Testis (tissue), 3 donors: ENCODE data around the gene TFEB. TPM values are rescaled to one million over a fixed set of nuclear protein-coding genes. Genes with fewer than 3 reads are reported as not detected.
"Not testable (repeated sequence)": the region's sequence is repeated elsewhere in the genome, so short reads cannot be mapped to it uniquely, and the experiment has no call there.

Source experiments
- DNase-seq: peaks from one replicate; pipeline ENCODE4 v3.0.0-alpha.2; 2019
- H3K27ac ChIP-seq, 2 donors: fragments of 200-600 bp; sonication (generic); one replicate each; pipeline ENCODE4 v1.5.1; 2019
- H3K27me3 ChIP-seq: fragments of 200-600 bp; sonication (generic); one replicate; pipeline ENCODE4 v1.5.1; 2019
- H3K36me3 ChIP-seq: fragments of 200-600 bp; sonication (generic); one replicate; pipeline ENCODE4 v1.5.1; 2017; ENCODE audit warnings: low read depth; ENCODE audit errors: missing control alignments
- H3K4me1 ChIP-seq: fragments of 200-600 bp; sonication (generic); one replicate; pipeline ENCODE4 v1.5.1; 2019
- H3K4me3 ChIP-seq, 2 donors: fragments of 200-600 bp; sonication (generic); one replicate each; pipeline ENCODE4 v1.5.1; 2017 to 2019
- H3K9me3 ChIP-seq: fragments of 200-600 bp; sonication (generic); one replicate; pipeline ENCODE4 v1.5.1; 2017
- CTCF ChIP-seq, 3 experiments: fragments of 450-650 bp in 2 of 3; fragments of 200-600 bp in 1 of 3; sonication (generic) in 1 of 3; IDR thresholded peaks; one replicate each; pipeline ENCODE4 v1.5.1; 2016 to 2019; ENCODE audit warnings: antibody characterized with exemption in 3 of 3, mild to moderate bottlenecking in 2 of 3, moderate library complexity in 1 of 3
- POLR2A ChIP-seq: fragments of 450-650 bp; IDR thresholded peaks from one replicate; pipeline ENCODE4 v1.6.1; 2017; ENCODE audit warnings: antibody characterized with exemption, mild to moderate bottlenecking, moderate library complexity
- WGBS, 2 donors: methylation state at CpG; one replicate each; pipeline ENCODE4 v1.1.5; 2018; 5-methylcytosine and 5-hydroxymethylcytosine counted together
- intact Hi-C: fragments of 100-400 bp; cut with DNase I; formaldehyde crosslinking; loops from one replicate; pipeline ENCODE4 v1.15.1; 2023; ENCODE audit warnings: low total_unique reads
- polyA plus RNA-seq: library from polyadenylated mRNA; stranded (reverse); fragments of 350-450 nt; fragmentation: Illumina TruSeq; extraction: RNeasy Lipid Tissue Mini Kit (QIAGEN cat#74804); gene quantifications from one replicate; pipeline ENCODE4 v1.2.3, GENCODE V29; 2014; ENCODE audit warnings: low read depth, low replicate concordance; ENCODE audit not compliant: insufficient read depth
- total RNA-seq, 2 donors: library from RNA; depleted of rRNA; stranded (reverse); fragments of >200 nt; gene quantifications; one replicate each; pipeline ENCODE4 v1.2.3, GENCODE V29; 2016

Gene TFEB
- total and polyA plus RNA-seq, 3 donors from 2014 or later = 4.5 to 6.3 (median 5.2) TPM

GRCh38 chr6:41770381-41771057, 35.1 kb upstream of the TFEB start:
- intact Hi-C loops = no loop called here
- Histone ChIP-seq H3K27me3 (no peaks in the 10 kb centered on the region), H3K9me3 (no peaks in the 10 kb centered on the region), H3K27ac (no peak overlapping the region), H3K36me3 (no peaks in the 10 kb centered on the region), H3K4me3 (no peak overlapping the region), H3K4me1 (peaks cover 4% of the 10 kb centered on the region)
- TF ChIP-seq CTCF (IDR thresholded peaks at IDR 0.05) (no peak), POLR2A (no peak)
- 92% methylated on average over 8 to 30 of the region's 30 CpGs for WGBS, 2 donors
- no peak for DNase-seq

- Histone ChIP-seq H3K4me1 (peaks cover 4% of the 10 kb centered on the region), H3K4me3 (no peak overlapping the region), H3K27me3 (no peaks in the 10 kb centered on the region), H3K9me3 (no peaks in the 10 kb centered on the region), H3K36me3 (no peaks in the 10 kb centered on the region), H3K27ac (no peak overlapping the region)
- intact Hi-C loops = no loop called here
- TF ChIP-seq POLR2A = no peak
- WGBS, 2 donors = 97 to 98% methylated on average over 8 of the region's 8 CpGs
- no peak for DNase-seq
Measured at GRCh38 chr6:41769376-41769775, 34.0 kb upstream of the TFEB start.

GRCh38 chr6:41768545-41769308, 33.3 kb upstream of the TFEB start:
- intact Hi-C loops = no loop called here
- WGBS, 2 donors = 79 to 86% methylated on average over 6 to 10 of the region's 10 CpGs
- no peak for DNase-seq
- Histone ChIP-seq H3K27me3 (no peaks in the 10 kb centered on the region), H3K36me3 (no peaks in the 10 kb centered on the region), H3K9me3 (no peaks in the 10 kb centered on the region), H3K4me3 (no peak overlapping the region), H3K4me1 (peaks cover 4% of the 10 kb centered on the region), H3K27ac (no peak overlapping the region)
- TF ChIP-seq POLR2A = no peak
- no peak for TF ChIP-seq CTCF (IDR thresholded peaks at IDR 0.05)

- H3K27me3 ChIP-seq = no peaks in the 10 kb centered on the region
- no peaks in the 10 kb centered on the region for H3K9me3 ChIP-seq
- intact Hi-C loops = no loop called here
- TF ChIP-seq CTCF (IDR thresholded peaks at IDR 0.05) = no peak
- TF ChIP-seq POLR2A = no peak
- DNase-seq = peak; percentile 57
- WGBS, 2 donors = 58 to 68% methylated on average over 8 to 12 of the region's 12 CpGs
- no peak overlapping the region for H3K27ac ChIP-seq
- peaks cover 4% of the 10 kb centered on the region for H3K4me1 ChIP-seq
- H3K36me3 ChIP-seq = no peaks in the 10 kb centered on the region
- H3K4me3 ChIP-seq = no peak overlapping the region
Measured at GRCh38 chr6:41767112-41767833, 31.9 kb upstream of the TFEB start.

GRCh38 chr6:41766043-41766664, 30.7 kb upstream of the TFEB start:
- H3K4me3 ChIP-seq, H3K36me3 ChIP-seq, H3K27ac ChIP-seq, intact Hi-C loops, H3K27me3 ChIP-seq, DNase-seq, H3K9me3 ChIP-seq, H3K4me1 ChIP-seq: not testable (repeated sequence)
- whole genome bisulfite sequencing, 2 donors = 91 to 97% methylated on average over 4 of the region's 4 CpGs
